HG03432 (cell line): ENCODE results near the gene KCNH2.
A peak's percentile ranks its signal among the peaks of the same experiment; 100 is the strongest.
"Not testable (repeated sequence)": the region's sequence is repeated elsewhere in the genome, so short reads cannot be mapped to it uniquely, and the experiment has no call there.

Experiments
- ATAC-seq: cut with Tn5 transposase; IDR thresholded peaks from one replicate; pipeline ENCODE4 v1.9.1; 2021; ENCODE audit warnings: mild to moderate bottlenecking, moderate library complexity; ENCODE audit not compliant: unreplicated experiment

The KCNH2 gene

GRCh38 chr7:150978126-150978789 is at the start of gene KCNH2:
KCNH2 (minus strand) TSS chr7:150978321; CDS start chr7:150977913, 408 bp downstream.
- no peak for ATAC-seq

DNA sequence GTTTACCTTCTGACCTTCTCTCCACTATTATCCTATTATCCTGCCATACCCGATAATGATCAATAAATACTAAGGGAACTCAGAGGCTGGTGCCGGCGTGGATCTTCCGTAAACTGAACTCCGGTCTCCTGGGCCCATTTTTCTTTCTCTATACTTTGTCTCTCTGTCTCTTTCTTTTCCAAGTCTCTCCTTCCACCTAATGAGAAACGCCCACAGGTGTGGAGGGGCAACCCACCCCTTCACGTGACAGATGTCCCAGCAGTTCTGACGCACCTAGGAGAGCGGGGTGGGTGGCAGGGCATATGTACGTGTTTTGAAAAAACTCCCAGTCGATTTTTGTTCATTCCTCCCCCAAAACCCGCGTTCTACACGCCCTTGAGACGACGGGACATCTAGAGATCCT is 49.6 kb upstream of the KCNH2 start:
- not testable (repeated sequence) for ATAC-seq

DNA sequence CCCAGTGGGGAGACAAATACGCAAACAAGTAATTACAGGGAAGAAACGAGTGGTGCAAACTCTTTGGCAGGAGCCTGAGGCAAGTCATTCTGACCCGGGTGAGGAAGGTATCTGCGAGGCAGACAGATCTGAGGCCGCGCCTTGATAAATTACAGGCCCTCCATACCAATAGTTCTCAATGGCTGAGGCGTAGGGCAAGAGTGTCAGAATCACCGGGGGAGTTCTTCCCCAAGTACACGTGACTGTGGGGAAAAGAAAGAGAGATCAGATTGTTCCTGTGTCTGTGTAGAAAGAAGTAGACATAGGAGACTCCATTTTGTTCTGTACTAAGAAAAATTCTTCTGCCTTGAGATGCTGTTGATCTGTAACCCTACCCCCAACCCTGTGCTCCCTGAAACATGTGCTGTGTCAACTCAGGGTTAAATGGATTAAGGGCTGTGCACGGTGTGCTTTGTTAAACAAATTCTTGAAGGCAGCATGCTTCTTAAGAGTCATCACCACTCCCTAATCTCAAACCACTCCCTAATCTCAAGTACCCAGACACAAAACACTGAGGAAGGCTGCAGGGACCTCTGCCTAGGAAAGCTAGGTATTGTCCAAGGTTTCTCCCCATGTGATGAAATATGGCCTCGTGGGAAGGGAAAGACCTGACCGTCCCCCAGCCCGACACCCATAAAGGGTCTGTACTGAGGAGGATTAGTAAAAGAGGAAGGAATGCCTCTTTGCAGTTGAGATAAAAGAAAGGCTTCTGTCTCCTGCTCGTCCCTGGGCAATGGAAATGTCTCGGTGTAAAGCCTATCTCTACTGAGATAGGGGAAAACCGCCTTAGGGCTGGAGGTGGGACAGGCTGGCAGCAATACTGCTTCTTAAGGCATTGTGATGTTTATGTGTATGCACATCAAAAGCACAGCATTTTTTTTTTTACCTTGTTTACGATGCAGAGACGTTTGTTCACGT is 48.9 kb upstream of the KCNH2 start:
- ATAC-seq: not testable (repeated sequence)

- ATAC-seq: no peak
Measured at GRCh38 chr7:151025924-151026671, 48.0 kb upstream of the KCNH2 start.

- no peak for ATAC-seq
Measured at GRCh38 chr7:151024435-151025056, 46.4 kb upstream of the KCNH2 start, which contains the start of gene ATG9B. ATG9B (minus strand) TSS chr7:151024494; CDS start chr7:151024423, 71 bp downstream.

DNA sequence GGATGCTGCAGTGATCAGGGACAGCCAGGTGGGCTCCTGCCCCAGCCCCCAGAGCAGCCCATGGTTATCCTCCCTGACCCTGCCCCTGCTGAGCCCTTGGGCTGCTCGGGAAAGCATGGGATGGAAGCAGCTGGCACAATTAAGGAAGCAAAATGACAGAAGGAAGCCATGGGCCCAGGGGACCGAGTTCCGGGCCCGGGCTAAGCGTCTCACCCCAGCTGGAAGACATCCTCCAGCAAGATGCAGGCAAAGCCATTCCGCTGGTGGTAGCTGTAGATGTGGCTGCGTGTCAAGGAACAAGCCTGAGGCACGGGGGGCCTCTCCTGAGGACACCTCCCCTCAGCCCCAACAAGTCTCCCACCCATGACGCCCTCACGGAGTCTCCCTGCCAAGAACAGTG is 45.1 kb upstream of the KCNH2 start:
- no peak for ATAC-seq

- ATAC-seq: no peak
Measured at GRCh38 chr7:151020231-151020630, 42.1 kb upstream of the KCNH2 start.

DNA sequence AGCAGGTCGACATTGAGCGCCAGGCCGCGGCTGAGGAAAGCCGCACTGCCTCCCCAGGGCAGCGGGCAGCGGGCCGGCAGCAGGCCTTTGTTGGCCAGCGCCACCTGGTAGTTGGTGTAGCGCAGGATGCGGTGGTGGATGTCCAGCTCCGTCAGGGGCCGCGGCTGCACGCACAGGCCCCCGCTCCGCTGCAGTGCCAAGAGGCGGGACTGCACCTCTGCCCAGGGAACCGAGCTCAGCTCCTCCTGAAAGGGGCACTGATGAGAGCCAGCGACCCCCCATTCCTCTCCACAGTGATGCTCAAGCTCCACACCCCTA is 41.0 kb upstream of the KCNH2 start:
- no peak for ATAC-seq

DNA sequence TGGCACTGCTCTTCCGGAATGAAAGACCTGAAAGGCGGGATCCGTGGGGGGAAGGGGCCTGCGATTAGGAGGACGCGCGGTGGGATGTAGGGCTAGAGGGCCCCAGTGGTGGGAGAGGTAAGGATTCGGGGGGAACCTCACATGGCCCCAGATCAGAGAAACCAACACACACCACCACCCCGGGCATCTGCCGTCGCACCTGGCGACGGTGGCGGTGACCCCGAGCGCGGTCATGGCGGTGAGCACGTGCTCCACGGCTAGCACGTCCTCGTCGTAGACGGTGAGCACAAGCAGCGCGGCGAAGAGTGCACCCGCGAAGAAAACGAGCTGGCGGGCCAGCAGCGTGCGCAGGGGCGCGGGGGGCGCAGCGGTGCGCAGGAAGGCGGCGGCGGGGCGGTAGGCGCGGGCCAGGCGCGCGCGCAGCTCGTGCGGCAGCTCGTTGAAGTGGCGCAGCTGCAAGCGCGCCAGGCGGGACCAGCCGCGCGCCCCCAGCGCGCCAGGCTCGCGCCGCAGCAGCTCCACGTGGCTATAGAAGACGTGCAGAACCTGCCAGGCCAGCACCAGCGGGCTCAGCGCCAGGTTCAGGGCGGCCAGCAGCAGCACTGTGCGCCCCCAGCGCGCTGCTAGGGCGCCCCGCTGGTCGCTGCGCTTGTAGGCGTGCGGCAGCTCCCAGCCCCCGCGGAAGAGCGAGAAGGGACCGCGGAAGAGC is 40.5 kb upstream of the KCNH2 start:
- peak; percentile 23 for ATAC-seq

DNA sequence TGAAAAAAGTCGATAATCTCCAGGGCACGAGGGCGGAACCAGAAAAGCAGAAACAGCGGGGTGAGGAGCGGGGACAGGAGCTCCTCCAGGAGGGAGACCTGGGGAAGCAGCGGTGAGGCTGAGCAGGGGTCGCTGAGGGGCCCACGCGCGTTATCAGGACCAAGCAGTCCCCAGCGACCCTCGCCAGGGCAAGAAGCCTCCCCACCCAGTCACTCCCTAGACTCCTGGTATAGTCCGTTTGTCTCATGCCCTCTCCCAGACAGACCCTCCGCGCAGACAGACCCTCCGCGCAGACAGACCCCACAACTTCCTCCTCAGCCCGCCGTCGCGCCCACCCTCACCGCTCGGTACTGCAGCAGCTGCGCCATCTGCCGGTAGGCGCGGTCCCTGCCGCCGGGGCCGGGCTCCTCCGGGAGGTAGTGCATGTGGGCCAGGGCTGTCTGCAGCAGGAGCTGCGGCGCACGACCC is 39.9 kb upstream of the KCNH2 start:
- peak; percentile 68 for ATAC-seq

- no peak for ATAC-seq
Measured at GRCh38 chr7:151017370-151017952, 39.3 kb upstream of the KCNH2 start.

DNA sequence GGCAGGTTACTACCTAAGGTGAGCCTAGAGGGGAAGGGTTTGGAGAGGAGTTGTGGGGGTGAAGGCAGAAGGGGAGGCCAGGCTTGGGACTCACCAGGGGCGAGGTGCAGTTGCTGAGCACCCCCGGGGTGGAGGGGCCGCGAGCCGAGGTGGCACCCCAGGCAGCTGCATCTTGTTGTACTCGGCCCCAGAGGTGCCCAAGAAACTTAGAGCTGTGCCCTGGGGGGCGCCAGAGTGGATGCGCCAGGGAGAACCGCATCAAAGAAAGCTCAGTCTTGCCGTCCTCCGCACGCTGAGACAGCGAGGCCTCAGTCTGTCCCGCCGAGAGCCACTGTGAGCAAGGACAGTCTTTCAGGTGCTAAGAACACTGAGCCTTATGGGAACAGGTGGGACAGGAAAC is 38.8 kb upstream of the KCNH2 start:
- ATAC-seq: no peak

- no peak for ATAC-seq
Measured at GRCh38 chr7:151016505-151016904, 38.4 kb upstream of the KCNH2 start.

GRCh38 chr7:151015967-151016366 is 37.8 kb upstream of the KCNH2 start:
- ATAC-seq: no peak

DNA sequence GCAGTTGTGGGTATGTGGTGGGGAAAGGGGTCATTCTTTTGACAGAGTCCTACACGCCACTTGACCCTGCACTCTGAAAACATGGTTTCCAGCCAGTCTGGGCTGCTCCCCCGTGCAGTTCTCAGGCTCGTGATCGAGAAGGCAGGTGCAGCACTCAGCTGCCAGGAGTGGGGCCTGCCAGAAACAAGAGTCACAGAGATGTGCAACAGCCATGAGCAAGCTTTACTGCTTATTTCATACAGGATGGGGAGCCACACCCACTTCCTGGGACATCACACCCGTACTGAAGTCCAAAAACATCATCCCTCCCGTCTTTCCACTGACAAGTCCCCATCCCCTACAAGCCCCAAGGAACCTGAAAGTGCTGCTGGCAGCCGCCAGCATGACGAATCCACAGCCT is 36.8 kb upstream of the KCNH2 start:
- ATAC-seq: no peak

GRCh38 chr7:151013733-151014497 is 35.8 kb upstream of the KCNH2 start:
- peak; percentile 45 for ATAC-seq

DNA sequence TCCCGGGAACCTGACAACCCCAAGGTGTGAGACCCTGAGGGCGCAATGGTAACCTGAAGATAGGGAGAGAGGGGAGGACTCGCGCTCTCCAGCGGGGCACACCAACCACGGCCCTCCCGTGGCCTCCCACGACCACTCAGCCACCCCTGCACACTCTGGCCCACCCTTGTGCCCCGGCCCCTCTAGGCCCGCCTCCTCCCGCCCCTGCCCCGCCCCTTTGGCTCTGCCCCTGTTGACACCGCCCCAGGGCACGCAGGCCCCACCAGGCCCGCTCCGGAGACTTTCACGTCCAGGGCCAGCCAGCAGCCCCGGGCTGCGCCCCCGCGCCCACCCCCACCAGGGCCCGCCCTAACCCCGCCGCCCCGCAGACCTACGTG is 35.2 kb upstream of the KCNH2 start:
- ATAC-seq: no peak

- no peak for ATAC-seq
Measured at GRCh38 chr7:151012911-151013347, 34.8 kb upstream of the KCNH2 start.
